Keratinocyte (primary cell): Measurements from ENCODE around the gene CTNNBL1. TPM values are rescaled to one million over a fixed set of nuclear protein-coding genes. Genes with fewer than 3 reads are reported as not detected.
"Not testable (repeated sequence)": the region's sequence is repeated elsewhere in the genome, so short reads cannot be mapped to it uniquely, and the experiment has no call there.

Experiments used
- DNase-seq: peaks from one replicate; pipeline ENCODE4 v3.0.0-alpha.2; 2011; ENCODE audit warnings: low read depth, missing footprints, low spot score
- FAIRE-seq: peaks from 2 replicates; lab custom pipeline; 2011; peaks lifted over from hg19 to GRCh38; lab: Jason Lieb, UNC
- H2AFZ ChIP-seq: 2 replicates; pipeline ENCODE4 v1.6.0; 2012; ENCODE audit warnings: low read length, control low read depth, inconsistent platforms; ENCODE audit not compliant: control insufficient read depth
- H3K27ac ChIP-seq: 2 replicates; pipeline ENCODE4 v1.5.1; 2011; ENCODE audit warnings: low read length; ENCODE audit not compliant: control insufficient read depth, insufficient read depth
- H3K27me3 ChIP-seq: 3 replicates; pipeline ENCODE4 v1.6.0; 2011; ENCODE audit warnings: low read length; ENCODE audit not compliant: control insufficient read depth, insufficient read depth; ENCODE audit errors: extremely low read depth
- H3K36me3 ChIP-seq, 2 experiments: 2 replicates in 1 of 2; 3 replicates in 1 of 2; pipeline ENCODE4 v1.5.1; 2011; ENCODE audit warnings: low read length in 2 of 2, mild to moderate bottlenecking in 1 of 2; ENCODE audit not compliant: control insufficient read depth in 2 of 2, insufficient read depth in 2 of 2; ENCODE audit errors: extremely low read depth in 1 of 2
- H3K4me1 ChIP-seq: 3 replicates; pipeline ENCODE4 v1.5.1; 2011; ENCODE audit warnings: low read length; ENCODE audit not compliant: control insufficient read depth, insufficient read depth; ENCODE audit errors: extremely low read depth
- H3K4me2 ChIP-seq: 3 replicates; pipeline ENCODE4 v1.6.0; 2011; ENCODE audit warnings: low read depth, low read length; ENCODE audit not compliant: control insufficient read depth, insufficient read depth; ENCODE audit errors: extremely low read depth
- H3K4me3 ChIP-seq, 3 experiments: fragments of 200-600 bp in 1 of 3; sonication (generic) in 1 of 3; 2 replicates in 2 of 3; 3 replicates in 1 of 3; pipeline ENCODE4 v1.5.1; 2011 to 2016; ENCODE audit warnings: low read length in 3 of 3, mild to moderate bottlenecking in 3 of 3, control low read depth in 2 of 3, inconsistent platforms in 1 of 3, low read depth in 1 of 3, mixed read lengths in 1 of 3, mixed run types in 1 of 3, moderate library complexity in 1 of 3; ENCODE audit not compliant: control insufficient read depth in 2 of 3, insufficient read depth in 2 of 3; ENCODE audit errors: extremely low read depth in 1 of 3
- H3K79me2 ChIP-seq: 2 replicates; pipeline ENCODE4 v1.6.0; 2012; ENCODE audit warnings: low read length; ENCODE audit not compliant: control insufficient read depth, insufficient read depth
- H3K9ac ChIP-seq: 3 replicates; pipeline ENCODE4 v1.6.0; 2011; ENCODE audit warnings: low read length; ENCODE audit not compliant: control insufficient read depth, insufficient read depth; ENCODE audit errors: extremely low read depth
- H3K9me1 ChIP-seq: 3 replicates; pipeline ENCODE4 v1.6.0; 2011; ENCODE audit warnings: low read length; ENCODE audit not compliant: control insufficient read depth, insufficient read depth; ENCODE audit errors: extremely low read depth
- H3K9me3 ChIP-seq: 2 replicates; pipeline ENCODE4 v1.5.1; 2012; ENCODE audit warnings: low read depth, low read length; ENCODE audit not compliant: control insufficient read depth
- H4K20me1 ChIP-seq: 3 replicates; pipeline ENCODE4 v1.6.0; 2011; ENCODE audit warnings: low read length; ENCODE audit not compliant: control insufficient read depth, insufficient read depth; ENCODE audit errors: extremely low read depth
- CTCF ChIP-seq, 3 experiments: IDR thresholded peaks in 1 of 3; conservative IDR thresholded peaks in 1 of 3; optimal IDR thresholded peaks in 1 of 3; 2 replicates in 2 of 3; 3 replicates in 1 of 3; pipeline versions ENCODE3 to v1.5.1; 2011; ENCODE audit warnings: low read length in 3 of 3, mild to moderate bottlenecking in 3 of 3, moderate library complexity in 2 of 3, control low read depth in 1 of 3, inconsistent platforms in 1 of 3; ENCODE audit not compliant: insufficient read depth in 2 of 3; ENCODE audit errors: extremely low read depth in 1 of 3
- EZH2 ChIP-seq: IDR thresholded peaks from one replicate; pipeline ENCODE4 v1.6.1; 2012; ENCODE audit warnings: inconsistent platforms, mild to moderate bottlenecking, low read length, moderate library complexity
- dilution Hi-C: fragments of 300-500 bp; cut with MboI; formaldehyde crosslinking; loops from one replicate; pipeline ENCODE4 v1.7.0; 2020; ENCODE audit warnings: low sequenced_read_pairs; ENCODE audit not compliant: extremely low pct_ligation_motif_present
- polyA plus RNA-seq, 5 experiments: library from polyadenylated mRNA; depleted of rRNA in 3 of 5; stranded (reverse) in 3 of 5; stranded (forward) in 1 of 5; unstranded in 1 of 5; fragments of >200 nt; gene quantifications; 1 replicate in 1 of 5; 2 replicates in 3 of 5; 3 replicates in 1 of 5; pipeline versions ENCODE4 v1.2.1 to v1.2.3, GENCODE V29; 2011 to 2012; ENCODE audit warnings: missing spikeins in 2 of 5, low read depth in 1 of 5, low replicate concordance in 1 of 5

CTNNBL1 gene
- polyA plus RNA-seq, 1 donor (not counting 4 experiments of a cell fraction or from before 2014, with no cell fraction given) = 37.0 TPM

GRCh38 chr20:37680420-37680819 lies 13.4 kb upstream of the CTNNBL1 start:
- peaks cover 30% of the 10 kb centered on the region for H3K27me3 ChIP-seq
- dilution Hi-C loops = no loop called here
- no peak for TF ChIP-seq EZH2
- TF ChIP-seq CTCF (optimal IDR thresholded peaks at IDR 0.05 in 1 of 3, IDR thresholded peaks at IDR 0.05 in 1 of 3, conservative IDR thresholded peaks at IDR 0.05 in 1 of 3; ENCODE audit: extremely low read depth in 1 of 3, insufficient read depth in 2 of 3, low read length in 3 of 3) = no peak
- no peaks in the 10 kb centered on the region for H3K4me1 ChIP-seq
- no peaks in the 10 kb centered on the region for H4K20me1 ChIP-seq
- no peak overlapping the region for H3K4me2 ChIP-seq
- H3K36me3 ChIP-seq = no peaks in the 10 kb centered on the region
- H3K27ac ChIP-seq = no peak overlapping the region
- no peaks in the 10 kb centered on the region for H3K79me2 ChIP-seq
- FAIRE-seq (no peak), DNase-seq (no peak)
- no peak overlapping the region for H3K4me3 ChIP-seq
- no peak overlapping the region for H3K9ac ChIP-seq
- H2AFZ ChIP-seq = no peak overlapping the region
- H3K9me3 ChIP-seq = no peaks in the 10 kb centered on the region
- H3K9me1 ChIP-seq = no peaks in the 10 kb centered on the region

GRCh38 chr20:37681384-37682112 lies 12.3 kb upstream of the CTNNBL1 start:
- TF ChIP-seq EZH2 = no peak
- no peak for TF ChIP-seq CTCF (optimal IDR thresholded peaks at IDR 0.05 in 1 of 3, IDR thresholded peaks at IDR 0.05 in 1 of 3, conservative IDR thresholded peaks at IDR 0.05 in 1 of 3; ENCODE audit: extremely low read depth in 1 of 3, insufficient read depth in 2 of 3, low read length in 3 of 3)
- H3K9ac ChIP-seq = no peak overlapping the region
- DNase-seq = no peak
- H2AFZ ChIP-seq = no peak overlapping the region
- dilution Hi-C loops = no loop called here
- H4K20me1 ChIP-seq = no peaks in the 10 kb centered on the region
- no peaks in the 10 kb centered on the region for H3K9me3 ChIP-seq
- H3K27ac ChIP-seq = no peak overlapping the region
- H3K9me1 ChIP-seq = no peaks in the 10 kb centered on the region
- no peaks in the 10 kb centered on the region for H3K36me3 ChIP-seq
- H3K79me2 ChIP-seq = no peaks in the 10 kb centered on the region
- H3K4me2 ChIP-seq = no peak overlapping the region
- FAIRE-seq = no peak
- H3K4me1 ChIP-seq = no peaks in the 10 kb centered on the region
- H3K4me3 ChIP-seq = no peak overlapping the region
- H3K27me3 ChIP-seq = peaks cover 26% of the 10 kb centered on the region

- H3K4me1 ChIP-seq, H4K20me1 ChIP-seq, dilution Hi-C loops, H3K9me1 ChIP-seq, H3K79me2 ChIP-seq, H3K9me3 ChIP-seq, H2AFZ ChIP-seq, DNase-seq, FAIRE-seq, H3K27ac ChIP-seq, H3K4me3 ChIP-seq, H3K4me2 ChIP-seq, H3K9ac ChIP-seq, H3K36me3 ChIP-seq: not testable (repeated sequence)
- peaks cover 10% of the 10 kb centered on the region for H3K27me3 ChIP-seq
These were observed 10.7 kb upstream of the CTNNBL1 start for GRCh38 chr20:37683146-37683545.
